Fibroblast of the aortic adventitia (primary cell): ENCODE measurements around the gene OSER1. TPM values are rescaled to one million over a fixed set of nuclear protein-coding genes. Genes with fewer than 3 reads are reported as not detected.
"Not testable (repeated sequence)": the region's sequence is repeated elsewhere in the genome, so short reads cannot be mapped to it uniquely, and the experiment has no call there.

ENCODE experiments used
- DNase-seq: peaks from one replicate; pipeline ENCODE4 v3.0.0-alpha.2; 2010; ENCODE audit warnings: low read depth
- H3K4me3 ChIP-seq: 2 replicates; pipeline ENCODE4 v1.5.1; 2011; ENCODE audit warnings: low read depth, mild to moderate bottlenecking, control low read depth, low read length, moderate library complexity
- CTCF ChIP-seq: IDR thresholded peaks from 2 replicates; pipeline ENCODE4 v1.5.1; 2011; ENCODE audit warnings: mild to moderate bottlenecking, low read length, control low read depth, inconsistent platforms; ENCODE audit not compliant: insufficient read depth
- total RNA-seq: library from RNA; depleted of rRNA; stranded (reverse); fragments of >200 nt; gene quantifications from 2 replicates; pipeline ENCODE4 v1.2.3, GENCODE V29; 2012; ENCODE audit warnings: low replicate concordance

The OSER1 gene
- total RNA-seq, 1 donor, result 45.1 TPM

GRCh38 chr20:44235702-44236101 lies 25.1 kb upstream of the OSER1 start:
- no peak for DNase-seq
- no peak for TF ChIP-seq CTCF
- no peak overlapping the region for H3K4me3 ChIP-seq

GRCh38 chr20:44234566-44235317 lies 24.2 kb upstream of the OSER1 start:
- DNase-seq, result no peak
- no peak overlapping the region for H3K4me3 ChIP-seq
- TF ChIP-seq CTCF, result no peak

- DNase-seq, result no peak
- no peak for TF ChIP-seq CTCF
- no peak overlapping the region for H3K4me3 ChIP-seq
These were observed 23.0 kb upstream of the OSER1 start for GRCh38 chr20:44233436-44234016.

GRCh38 chr20:44232469-44232856 lies 21.9 kb upstream of the OSER1 start:
- not testable (repeated sequence) for DNase-seq

GRCh38 chr20:44231713-44232468 lies 21.3 kb upstream of the OSER1 start:
- no peak for TF ChIP-seq CTCF
- DNase-seq, result no peak
- no peak overlapping the region for H3K4me3 ChIP-seq

More at GRCh38 chr20:44232469-44232856, 21.9 kb upstream of the OSER1 start:
- H3K4me3 ChIP-seq, result not testable (repeated sequence)

GRCh38 chr20:44231193-44231592 lies 20.6 kb upstream of the OSER1 start:
- no peak for TF ChIP-seq CTCF
- H3K4me3 ChIP-seq, result no peak overlapping the region
- no peak for DNase-seq

- no peak for TF ChIP-seq CTCF
- DNase-seq, result no peak
These were observed 18.1 kb upstream of the OSER1 start for GRCh38 chr20:44228465-44229258.

More at GRCh38 chr20:44228465-44229258, 18.1 kb upstream of the OSER1 start:
- no peak overlapping the region for H3K4me3 ChIP-seq
